GM23338 (cell line): ENCODE results near the gene IL16. TPM values are rescaled to one million over a fixed set of nuclear protein-coding genes. Genes with fewer than 3 reads are reported as not detected.

ENCODE experiments used
- ATAC-seq: fragments of 200-7000 bp; cut with Tn5 transposase; 3 replicates; pipeline ENCODE4 v1.9.1; 2020
- DNase-seq: peaks from one replicate; pipeline ENCODE4 v3.0.0-alpha.2; 2015; ENCODE audit warnings: low spot score
- H2AFZ ChIP-seq: fragments of 200-600 bp; sonication (generic); 2 replicates; pipeline ENCODE4 v1.8.0; 2016; ENCODE audit warnings: antibody characterized with exemption, mild to moderate bottlenecking, moderate library complexity
- H3F3A ChIP-seq: fragments of 200-600 bp; sonication (generic); replicated peaks from 2 replicates; pipeline ENCODE4 v1.8.0; 2017; ENCODE audit warnings: antibody characterized with exemption, mixed run types, low read depth
- H3K27ac ChIP-seq: fragments of 200-600 bp; sonication (generic); 2 replicates; pipeline ENCODE4 v1.6.1; 2016; ENCODE audit warnings: low read depth
- H3K27me3 ChIP-seq: fragments of 200-600 bp; sonication (generic); 2 replicates; pipeline ENCODE4 v1.8.0; 2016; ENCODE audit warnings: mild to moderate bottlenecking, mixed run types, moderate library complexity; ENCODE audit not compliant: insufficient read depth
- H3K36me3 ChIP-seq: fragments of 200-600 bp; sonication (generic); 2 replicates; pipeline ENCODE4 v1.8.0; 2016; ENCODE audit warnings: mild to moderate bottlenecking; ENCODE audit not compliant: insufficient read depth
- H3K4me1 ChIP-seq: fragments of 200-600 bp; sonication (generic); 2 replicates; pipeline ENCODE4 v1.8.0; 2016; ENCODE audit warnings: mild to moderate bottlenecking, moderate library complexity; ENCODE audit not compliant: insufficient read depth
- H3K4me2 ChIP-seq: fragments of 200-600 bp; sonication (generic); 2 replicates; pipeline ENCODE4 v1.7.1; 2017; ENCODE audit warnings: mixed run types
- H3K4me3 ChIP-seq: fragments of 200-600 bp; sonication (generic); 2 replicates; pipeline ENCODE4 v1.6.1; 2016; ENCODE audit warnings: mixed run types
- H3K79me2 ChIP-seq: fragments of 200-600 bp; sonication (generic); replicated peaks from 2 replicates; pipeline ENCODE4 v1.8.0; 2017; ENCODE audit warnings: mild to moderate bottlenecking; ENCODE audit not compliant: insufficient read depth
- H3K9me2 ChIP-seq: fragments of 200-600 bp; sonication (generic); 2 replicates; pipeline ENCODE4 v1.8.0; 2017; ENCODE audit not compliant: insufficient read depth
- H4K20me1 ChIP-seq: fragments of 200-600 bp; sonication (generic); replicated peaks from 2 replicates; pipeline ENCODE4 v1.8.0; 2017; ENCODE audit warnings: mild to moderate bottlenecking; ENCODE audit not compliant: insufficient read depth
- H3K27ac Mint-ChIP-seq: 2 replicates; pipeline ENCODE4 v1.8.0; 2020; ENCODE audit warnings: inconsistent platforms, mild to moderate bottlenecking, moderate library complexity, mixed read lengths
- H3K27me3 Mint-ChIP-seq: 3 replicates; pipeline ENCODE4 v1.8.0; 2022; ENCODE audit warnings: low read depth, mild to moderate bottlenecking, moderate library complexity, mixed read lengths, inconsistent platforms; ENCODE audit not compliant: insufficient read depth, poor library complexity
- H3K36me3 Mint-ChIP-seq: 3 replicates; pipeline ENCODE4 v1.8.0; 2021; ENCODE audit warnings: low read depth, mild to moderate bottlenecking, inconsistent platforms, moderate library complexity, mixed read lengths
- H3K4me1 Mint-ChIP-seq: 3 replicates; pipeline ENCODE4 v1.8.0; 2020; ENCODE audit warnings: mild to moderate bottlenecking, inconsistent platforms, mixed read lengths
- H3K4me3 Mint-ChIP-seq: 3 replicates; pipeline ENCODE4 v1.8.0; 2021; ENCODE audit warnings: moderate library complexity, mild to moderate bottlenecking, inconsistent platforms, mixed read lengths
- H3K9me3 Mint-ChIP-seq: 3 replicates; pipeline ENCODE4 v1.8.0; 2020; ENCODE audit warnings: moderate library complexity, mild to moderate bottlenecking, inconsistent platforms, mixed read lengths
- CREB1 ChIP-seq: fragments of 250-450 bp; sonication (Bioruptor Pico); IDR thresholded peaks from 2 replicates; pipeline ENCODE4 v1.5.0; 2020; ENCODE audit warnings: low read depth, mild to moderate bottlenecking, moderate library complexity
- EZH2 ChIP-seq: fragments of 200-600 bp; sonication (generic); IDR thresholded peaks from one replicate; pipeline ENCODE4 v1.8.0; 2017; ENCODE audit warnings: antibody characterized with exemption, mild to moderate bottlenecking, low read depth; ENCODE audit not compliant: unreplicated experiment
- EZH2phosphoT487 ChIP-seq: fragments of 200-600 bp; sonication (generic); IDR thresholded peaks from one replicate; pipeline ENCODE4 v1.8.1; 2018; ENCODE audit warnings: antibody characterized with exemption; ENCODE audit not compliant: unreplicated experiment
- JUNB ChIP-seq: IDR thresholded peaks from one replicate; pipeline ENCODE4 v1.6.1; 2016; ENCODE audit warnings: antibody characterized with exemption; ENCODE audit not compliant: unreplicated experiment
- NANOG ChIP-seq: IDR thresholded peaks from 2 replicates; pipeline ENCODE4 v1.6.1; 2016; ENCODE audit warnings: antibody characterized with exemption, borderline replicate concordance
- POLR2AphosphoS5 ChIP-seq: IDR thresholded peaks from 2 replicates; pipeline ENCODE4 v1.6.1; 2016; ENCODE audit warnings: antibody characterized with exemption, low read depth
- STAT1 ChIP-seq: IDR thresholded peaks from one replicate; pipeline ENCODE4 v1.6.1; 2016; ENCODE audit warnings: antibody characterized with exemption; ENCODE audit not compliant: unreplicated experiment
- ZNF114 ChIP-seq: fragments of 250-450 bp; sonication (Bioruptor Pico); IDR thresholded peaks from 2 replicates; pipeline ENCODE4 v1.5.0; 2020; ENCODE audit warnings: mild to moderate bottlenecking, moderate library complexity
- ZNF331 ChIP-seq: fragments of 250-450 bp; sonication (Bioruptor Pico); IDR thresholded peaks from 2 replicates; pipeline ENCODE4 v1.5.0; 2020; ENCODE audit warnings: low read depth, mild to moderate bottlenecking, moderate library complexity
- polyA plus RNA-seq: library from polyadenylated mRNA; unstranded; fragments of >200 nt; fragmentation: Nextera tagmentation; extraction: Ambion mirVana; gene quantifications from 2 replicates; pipeline ENCODE4 v1.2.1, GENCODE V29; 2016
- total RNA-seq: library from RNA; depleted of rRNA; stranded (reverse); fragments of >200 nt; shearing (Covaris generic); gene quantifications from 2 replicates; pipeline ENCODE4 v1.2.3, GENCODE V29; 2014
- TF ChIP-seq, protein P1 (sequence below): IDR thresholded peaks from 2 replicates; pipeline ENCODE4 v1.6.1; 2016; ENCODE audit warnings: antibody characterized with exemption
- TF ChIP-seq, protein P2 (sequence below), 2 experiments: fragments of 200-600 bp in 1 of 2; sonication (generic) in 1 of 2; conservative IDR thresholded peaks; 2 replicates each; pipeline versions ENCODE4 v1.5.1 to v1.6.1; 2016 to 2017; ENCODE audit warnings: antibody characterized with exemption in 2 of 2, low read depth in 2 of 2, mild to moderate bottlenecking in 2 of 2, moderate library complexity in 1 of 2
- TF ChIP-seq, protein P3 (sequence below): fragments of 250-450 bp; sonication (Bioruptor Pico); IDR thresholded peaks from 2 replicates; pipeline ENCODE4 v1.5.0; 2020; ENCODE audit warnings: mild to moderate bottlenecking, moderate library complexity
- TF ChIP-seq, protein P4 (sequence below): IDR thresholded peaks from one replicate; pipeline ENCODE4 v1.6.1; 2018; ENCODE audit warnings: antibody characterized with exemption; ENCODE audit not compliant: unreplicated experiment

The IL16 gene
- total and polyA plus RNA-seq, 2 experiments from 2014 or later, result 0.29 TPM; not detected in 1

DNA sequence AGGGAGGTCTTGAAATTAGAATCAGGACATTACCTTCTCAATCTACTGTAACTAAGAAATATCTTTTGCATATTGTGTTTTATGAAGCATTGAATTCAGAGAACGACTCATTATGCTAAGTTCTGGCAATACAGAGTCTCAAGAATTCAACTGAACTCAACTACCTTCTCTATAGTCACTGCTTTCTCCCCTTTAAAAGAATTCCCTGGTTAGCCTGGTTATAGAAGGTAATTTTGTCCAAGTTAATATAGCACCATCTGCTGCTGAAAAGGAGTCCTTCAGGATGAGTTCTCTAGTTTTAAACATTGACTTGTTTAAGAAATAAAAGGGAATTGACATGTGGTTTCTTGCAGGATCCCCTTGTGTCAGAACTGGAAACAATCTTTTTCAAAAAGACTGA, 60.2 kb downstream of the IL16 start (continued):
- no peak for TF ChIP-seq POLR2AphosphoS5
- TF ChIP-seq NANOG, result no peak

DNA sequence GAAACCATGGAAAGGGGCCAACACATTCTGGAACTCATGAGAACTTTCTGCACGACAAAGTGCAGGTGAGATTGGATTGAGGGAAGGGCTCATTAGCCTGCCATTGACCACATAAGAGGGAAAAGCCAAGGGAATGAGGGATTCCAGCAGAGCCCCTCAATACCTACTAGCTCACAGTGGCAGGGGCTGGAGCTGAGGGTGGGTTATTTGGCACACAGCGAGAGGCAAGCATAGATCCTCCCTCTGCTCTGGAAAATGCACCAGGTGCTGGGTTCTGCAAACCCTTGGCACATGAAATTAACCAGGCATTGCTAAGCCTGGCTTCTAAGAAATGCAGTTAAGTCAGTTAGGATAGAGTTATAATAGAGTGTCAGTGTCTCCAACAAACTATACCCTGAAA, 60.8 kb downstream of the IL16 start:
- H3K4me2 ChIP-seq, result no peak overlapping the region
- ATAC-seq (no peak), DNase-seq (no peak)
- H3F3A ChIP-seq, result no peaks in the 10 kb centered on the region
- H3K79me2 ChIP-seq, result no peaks in the 10 kb centered on the region
- H3K27me3 ChIP-seq, result no peaks in the 10 kb centered on the region
- no peak overlapping the region for H3K27ac ChIP-seq
- H3K9me3 Mint-ChIP-seq, result no peaks in the 10 kb centered on the region
- no peaks in the 10 kb centered on the region for H3K36me3 Mint-ChIP-seq
- no peaks in the 10 kb centered on the region for H3K4me1 Mint-ChIP-seq
- TF ChIP-seq, protein P1, sequence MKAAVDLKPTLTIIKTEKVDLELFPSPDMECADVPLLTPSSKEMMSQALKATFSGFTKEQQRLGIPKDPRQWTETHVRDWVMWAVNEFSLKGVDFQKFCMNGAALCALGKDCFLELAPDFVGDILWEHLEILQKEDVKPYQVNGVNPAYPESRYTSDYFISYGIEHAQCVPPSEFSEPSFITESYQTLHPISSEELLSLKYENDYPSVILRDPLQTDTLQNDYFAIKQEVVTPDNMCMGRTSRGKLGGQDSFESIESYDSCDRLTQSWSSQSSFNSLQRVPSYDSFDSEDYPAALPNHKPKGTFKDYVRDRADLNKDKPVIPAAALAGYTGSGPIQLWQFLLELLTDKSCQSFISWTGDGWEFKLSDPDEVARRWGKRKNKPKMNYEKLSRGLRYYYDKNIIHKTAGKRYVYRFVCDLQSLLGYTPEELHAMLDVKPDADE, result no peak
- no peak for TF ChIP-seq POLR2AphosphoS5
- TF ChIP-seq JUNB, result no peak
- TF ChIP-seq, protein P2, sequence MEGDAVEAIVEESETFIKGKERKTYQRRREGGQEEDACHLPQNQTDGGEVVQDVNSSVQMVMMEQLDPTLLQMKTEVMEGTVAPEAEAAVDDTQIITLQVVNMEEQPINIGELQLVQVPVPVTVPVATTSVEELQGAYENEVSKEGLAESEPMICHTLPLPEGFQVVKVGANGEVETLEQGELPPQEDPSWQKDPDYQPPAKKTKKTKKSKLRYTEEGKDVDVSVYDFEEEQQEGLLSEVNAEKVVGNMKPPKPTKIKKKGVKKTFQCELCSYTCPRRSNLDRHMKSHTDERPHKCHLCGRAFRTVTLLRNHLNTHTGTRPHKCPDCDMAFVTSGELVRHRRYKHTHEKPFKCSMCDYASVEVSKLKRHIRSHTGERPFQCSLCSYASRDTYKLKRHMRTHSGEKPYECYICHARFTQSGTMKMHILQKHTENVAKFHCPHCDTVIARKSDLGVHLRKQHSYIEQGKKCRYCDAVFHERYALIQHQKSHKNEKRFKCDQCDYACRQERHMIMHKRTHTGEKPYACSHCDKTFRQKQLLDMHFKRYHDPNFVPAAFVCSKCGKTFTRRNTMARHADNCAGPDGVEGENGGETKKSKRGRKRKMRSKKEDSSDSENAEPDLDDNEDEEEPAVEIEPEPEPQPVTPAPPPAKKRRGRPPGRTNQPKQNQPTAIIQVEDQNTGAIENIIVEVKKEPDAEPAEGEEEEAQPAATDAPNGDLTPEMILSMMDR (conservative IDR thresholded peaks at IDR 0.05; ENCODE audit: low read depth in 2 of 2), result no peak
- TF ChIP-seq ZNF331 (CRISPR knock-in tag), result no peak
- TF ChIP-seq STAT1, result no peak
- TF ChIP-seq, protein P3, sequence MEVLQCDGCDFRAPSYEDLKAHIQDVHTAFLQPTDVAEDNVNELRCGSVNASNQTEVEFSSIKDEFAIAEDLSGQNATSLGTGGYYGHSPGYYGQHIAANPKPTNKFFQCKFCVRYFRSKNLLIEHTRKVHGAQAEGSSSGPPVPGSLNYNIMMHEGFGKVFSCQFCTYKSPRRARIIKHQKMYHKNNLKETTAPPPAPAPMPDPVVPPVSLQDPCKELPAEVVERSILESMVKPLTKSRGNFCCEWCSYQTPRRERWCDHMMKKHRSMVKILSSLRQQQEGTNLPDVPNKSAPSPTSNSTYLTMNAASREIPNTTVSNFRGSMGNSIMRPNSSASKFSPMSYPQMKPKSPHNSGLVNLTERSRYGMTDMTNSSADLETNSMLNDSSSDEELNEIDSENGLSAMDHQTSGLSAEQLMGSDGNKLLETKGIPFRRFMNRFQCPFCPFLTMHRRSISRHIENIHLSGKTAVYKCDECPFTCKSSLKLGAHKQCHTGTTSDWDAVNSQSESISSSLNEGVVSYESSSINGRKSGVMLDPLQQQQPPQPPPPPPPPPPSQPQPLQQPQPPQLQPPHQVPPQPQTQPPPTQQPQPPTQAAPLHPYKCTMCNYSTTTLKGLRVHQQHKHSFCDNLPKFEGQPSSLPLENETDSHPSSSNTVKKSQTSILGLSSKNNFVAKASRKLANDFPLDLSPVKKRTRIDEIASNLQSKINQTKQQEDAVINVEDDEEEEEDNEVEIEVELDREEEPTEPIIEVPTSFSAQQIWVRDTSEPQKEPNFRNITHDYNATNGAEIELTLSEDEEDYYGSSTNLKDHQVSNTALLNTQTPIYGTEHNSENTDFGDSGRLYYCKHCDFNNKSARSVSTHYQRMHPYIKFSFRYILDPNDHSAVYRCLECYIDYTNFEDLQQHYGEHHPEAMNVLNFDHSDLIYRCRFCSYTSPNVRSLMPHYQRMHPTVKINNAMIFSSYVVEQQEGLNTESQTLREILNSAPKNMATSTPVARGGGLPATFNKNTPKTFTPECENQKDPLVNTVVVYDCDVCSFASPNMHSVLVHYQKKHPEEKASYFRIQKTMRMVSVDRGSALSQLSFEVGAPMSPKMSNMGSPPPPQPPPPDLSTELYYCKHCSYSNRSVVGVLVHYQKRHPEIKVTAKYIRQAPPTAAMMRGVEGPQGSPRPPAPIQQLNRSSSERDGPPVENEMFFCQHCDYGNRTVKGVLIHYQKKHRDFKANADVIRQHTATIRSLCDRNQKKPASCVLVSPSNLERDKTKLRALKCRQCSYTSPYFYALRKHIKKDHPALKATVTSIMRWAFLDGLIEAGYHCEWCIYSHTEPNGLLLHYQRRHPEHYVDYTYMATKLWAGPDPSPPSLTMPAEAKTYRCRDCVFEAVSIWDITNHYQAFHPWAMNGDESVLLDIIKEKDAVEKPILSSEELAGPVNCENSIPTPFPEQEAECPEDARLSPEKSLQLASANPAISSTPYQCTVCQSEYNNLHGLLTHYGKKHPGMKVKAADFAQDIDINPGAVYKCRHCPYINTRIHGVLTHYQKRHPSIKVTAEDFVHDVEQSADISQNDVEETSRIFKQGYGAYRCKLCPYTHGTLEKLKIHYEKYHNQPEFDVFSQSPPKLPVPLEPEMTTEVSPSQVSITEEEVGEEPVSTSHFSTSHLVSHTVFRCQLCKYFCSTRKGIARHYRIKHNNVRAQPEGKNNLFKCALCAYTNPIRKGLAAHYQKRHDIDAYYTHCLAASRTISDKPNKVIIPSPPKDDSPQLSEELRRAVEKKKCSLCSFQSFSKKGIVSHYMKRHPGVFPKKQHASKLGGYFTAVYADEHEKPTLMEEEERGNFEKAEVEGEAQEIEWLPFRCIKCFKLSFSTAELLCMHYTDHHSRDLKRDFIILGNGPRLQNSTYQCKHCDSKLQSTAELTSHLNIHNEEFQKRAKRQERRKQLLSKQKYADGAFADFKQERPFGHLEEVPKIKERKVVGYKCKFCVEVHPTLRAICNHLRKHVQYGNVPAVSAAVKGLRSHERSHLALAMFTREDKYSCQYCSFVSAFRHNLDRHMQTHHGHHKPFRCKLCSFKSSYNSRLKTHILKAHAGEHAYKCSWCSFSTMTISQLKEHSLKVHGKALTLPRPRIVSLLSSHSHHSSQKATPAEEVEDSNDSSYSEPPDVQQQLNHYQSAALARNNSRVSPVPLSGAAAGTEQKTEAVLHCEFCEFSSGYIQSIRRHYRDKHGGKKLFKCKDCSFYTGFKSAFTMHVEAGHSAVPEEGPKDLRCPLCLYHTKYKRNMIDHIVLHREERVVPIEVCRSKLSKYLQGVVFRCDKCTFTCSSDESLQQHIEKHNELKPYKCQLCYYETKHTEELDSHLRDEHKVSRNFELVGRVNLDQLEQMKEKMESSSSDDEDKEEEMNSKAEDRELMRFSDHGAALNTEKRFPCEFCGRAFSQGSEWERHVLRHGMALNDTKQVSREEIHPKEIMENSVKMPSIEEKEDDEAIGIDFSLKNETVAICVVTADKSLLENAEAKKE (CRISPR knock-in tag), result no peak
- no peak for TF ChIP-seq EZH2phosphoT487
- TF ChIP-seq CREB1, result no peak
- no peak for TF ChIP-seq NANOG
- no peak for TF ChIP-seq ZNF114 (CRISPR knock-in tag)
- TF ChIP-seq EZH2, result no peak
- TF ChIP-seq, protein P4, sequence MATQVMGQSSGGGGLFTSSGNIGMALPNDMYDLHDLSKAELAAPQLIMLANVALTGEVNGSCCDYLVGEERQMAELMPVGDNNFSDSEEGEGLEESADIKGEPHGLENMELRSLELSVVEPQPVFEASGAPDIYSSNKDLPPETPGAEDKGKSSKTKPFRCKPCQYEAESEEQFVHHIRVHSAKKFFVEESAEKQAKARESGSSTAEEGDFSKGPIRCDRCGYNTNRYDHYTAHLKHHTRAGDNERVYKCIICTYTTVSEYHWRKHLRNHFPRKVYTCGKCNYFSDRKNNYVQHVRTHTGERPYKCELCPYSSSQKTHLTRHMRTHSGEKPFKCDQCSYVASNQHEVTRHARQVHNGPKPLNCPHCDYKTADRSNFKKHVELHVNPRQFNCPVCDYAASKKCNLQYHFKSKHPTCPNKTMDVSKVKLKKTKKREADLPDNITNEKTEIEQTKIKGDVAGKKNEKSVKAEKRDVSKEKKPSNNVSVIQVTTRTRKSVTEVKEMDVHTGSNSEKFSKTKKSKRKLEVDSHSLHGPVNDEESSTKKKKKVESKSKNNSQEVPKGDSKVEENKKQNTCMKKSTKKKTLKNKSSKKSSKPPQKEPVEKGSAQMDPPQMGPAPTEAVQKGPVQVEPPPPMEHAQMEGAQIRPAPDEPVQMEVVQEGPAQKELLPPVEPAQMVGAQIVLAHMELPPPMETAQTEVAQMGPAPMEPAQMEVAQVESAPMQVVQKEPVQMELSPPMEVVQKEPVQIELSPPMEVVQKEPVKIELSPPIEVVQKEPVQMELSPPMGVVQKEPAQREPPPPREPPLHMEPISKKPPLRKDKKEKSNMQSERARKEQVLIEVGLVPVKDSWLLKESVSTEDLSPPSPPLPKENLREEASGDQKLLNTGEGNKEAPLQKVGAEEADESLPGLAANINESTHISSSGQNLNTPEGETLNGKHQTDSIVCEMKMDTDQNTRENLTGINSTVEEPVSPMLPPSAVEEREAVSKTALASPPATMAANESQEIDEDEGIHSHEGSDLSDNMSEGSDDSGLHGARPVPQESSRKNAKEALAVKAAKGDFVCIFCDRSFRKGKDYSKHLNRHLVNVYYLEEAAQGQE, result no peak
- H3K4me1 ChIP-seq, result no peaks in the 10 kb centered on the region
- H3K4me3 Mint-ChIP-seq, result no peak overlapping the region
- no peak overlapping the region for H2AFZ ChIP-seq
- no peaks in the 10 kb centered on the region for H3K36me3 ChIP-seq
- H3K4me3 ChIP-seq, result no peak overlapping the region
- H3K27me3 Mint-ChIP-seq, result no peaks in the 10 kb centered on the region
- no peak overlapping the region for H3K27ac Mint-ChIP-seq
- no peaks in the 10 kb centered on the region for H4K20me1 ChIP-seq
- H3K9me2 ChIP-seq, result no peaks in the 10 kb centered on the region
